Stomach (tissue), 4 donors: ENCODE measurements around the gene OCA2.

Experiments used
- CTCF ChIP-seq, 7 experiments: fragments of 450-650 bp in 4 of 7; fragments of 200-600 bp in 3 of 7; sonication (generic) in 3 of 7; IDR thresholded peaks; one replicate each; pipeline ENCODE4 v1.5.1; 2016 to 2019; ENCODE audit warnings: antibody characterized with exemption in 7 of 7, control low read depth in 2 of 7, mild to moderate bottlenecking in 1 of 7
- EP300 ChIP-seq: sonication (generic); formaldehyde crosslinking; IDR thresholded peaks from one replicate; pipeline ENCODE4 v1.6.1; 2017; ENCODE audit warnings: antibody characterized with exemption
- POLR2AphosphoS5 ChIP-seq, 3 donors: sonication (generic); formaldehyde crosslinking; IDR thresholded peaks; one replicate each; pipeline ENCODE4 v1.6.1; 2016; ENCODE audit warnings: antibody characterized with exemption in 3 of 3

GRCh38 chr15:27845535-27846369, 253.4 kb downstream of the OCA2 start:
- TF ChIP-seq EP300 (no peak), CTCF (IDR thresholded peaks at IDR 0.05) (no peak), POLR2AphosphoS5 (IDR thresholded peaks at IDR 0.05) (no peak)
